Measurements from ENCODE around the gene AHSG. TPM values are rescaled to one million over a fixed set of nuclear protein-coding genes. Genes with fewer than 3 reads are reported as not detected.
"Not testable (repeated sequence)": the region's sequence is repeated elsewhere in the genome, so short reads cannot be mapped to it uniquely, and the experiment has no call there.

Gene AHSG
- total RNA-seq (1 to 10 TPM in 1 of 7 donors, under 1 TPM in 1, not detected in 5; 0.25 to 1.7 TPM), polyA plus RNA-seq (not detected)
- long read RNA-seq, donor 1: 0 reads
- long read RNA-seq, donor 2: 0 reads
- long read RNA-seq, donor 3: 0 reads

- Histone ChIP-seq H3K36me3 (no peaks in the 10 kb centered on the region), H3K27ac (no peak within 1 kb of the TSS), H3K27me3 (no peaks in the 10 kb centered on the region), H3K9me3 (no peaks in the 10 kb centered on the region), H3K4me3 (no peak within 1 kb of the TSS), H3K4me1 (ENCODE audit: insufficient read depth) (no peaks in the 10 kb centered on the region)
- TF ChIP-seq EP300 (IDR thresholded peaks at IDR 0.05) (no peak), POLR2A (IDR thresholded peaks at IDR 0.05) (no peak), CTCF (IDR thresholded peaks at IDR 0.05) (no peak)
- WGBS, 3 donors: 68 to 84% (median 72%) methylated on average over 7 of the region's 7 CpGs
- intact Hi-C loops (cut with DNase I): loop anchor here in 3 of 4 donors (10.0 kb wide), 4 partner anchors 202 to 1102 kb away; no protein-coding TSS in a partner anchor
- DNase-seq: no peak
Measured at GRCh38 chr3:186612721-186613636, at the start of gene AHSG. Gene AHSG (plus strand): TSS chr3:186613060. CDS start chr3:186613142, 82 bp downstream.

GRCh38 chr3:186564586-186564985 lies 48.3 kb upstream of the AHSG start:
- intact Hi-C loops (cut with DNase I): no loop called here
- Histone ChIP-seq H3K4me1 (ENCODE audit: insufficient read depth) (peaks cover 6% of the 10 kb centered on the region), H3K9me3 (no peaks in the 10 kb centered on the region), H3K27me3 (no peaks in the 10 kb centered on the region), H3K36me3 (no peaks in the 10 kb centered on the region), H3K27ac (no peak overlapping the region), H3K4me3 (no peak overlapping the region)
- no peak for DNase-seq
- TF ChIP-seq CTCF (IDR thresholded peaks at IDR 0.05): no peak
- no peak for TF ChIP-seq EP300 (IDR thresholded peaks at IDR 0.05)
- no peak for TF ChIP-seq POLR2A (IDR thresholded peaks at IDR 0.05)

- Histone ChIP-seq H3K36me3 (no peaks in the 10 kb centered on the region), H3K9me3 (no peaks in the 10 kb centered on the region), H3K27me3 (no peaks in the 10 kb centered on the region), H3K4me1 (ENCODE audit: insufficient read depth) (peaks cover 7% of the 10 kb centered on the region), H3K27ac (peak overlapping the region; percentile 61 to 75), H3K4me3 (peak overlapping the region; percentile 79)
- intact Hi-C loops (cut with DNase I): no loop called here
- 0 to 1% (median 0%) methylated on average over 14 of the region's 14 CpGs for WGBS, 3 donors
- DNase-seq: no peak
- TF ChIP-seq EP300 (IDR thresholded peaks at IDR 0.05) (no peak), CTCF (IDR thresholded peaks at IDR 0.05) (no peak)
Measured at GRCh38 chr3:186566772-186567071, 46.1 kb upstream of the AHSG start.

- Histone ChIP-seq H3K4me1 (ENCODE audit: insufficient read depth) (peaks cover 7% of the 10 kb centered on the region), H3K36me3 (no peaks in the 10 kb centered on the region), H3K27ac (peak within 1 kb of the TSS; percentile 61 to 75), H3K27me3 (no peaks in the 10 kb centered on the region), H3K4me3 (peak within 1 kb of the TSS; percentile 79), H3K9me3 (no peaks in the 10 kb centered on the region)
- peak; percentile 88 to 96 (median 93) for DNase-seq
- intact Hi-C loops (cut with DNase I): no loop called here
- WGBS, 3 donors: 0 to 1% (median 1%) methylated on average over 48 to 66 of the region's 66 CpGs
- TF ChIP-seq POLR2A (IDR thresholded peaks at IDR 0.05) (peak; percentile 83), EP300 (IDR thresholded peaks at IDR 0.05) (no peak)
Measured at GRCh38 chr3:186567072-186567921, 45.6 kb upstream of the AHSG start, which contains the start of gene TBCCD1. Gene TBCCD1 (minus strand): TSS chr3:186567339. CDS start chr3:186564329, 3,010 bp downstream.

- H3K4me1 ChIP-seq (ENCODE audit: insufficient read depth); intact Hi-C loops (cut with DNase I); H3K27ac ChIP-seq; H3K36me3 ChIP-seq; H3K9me3 ChIP-seq; H3K27me3 ChIP-seq: not testable (repeated sequence)
- DNase-seq: peak in 1 of 5 donors; percentile 29
- H3K4me3 ChIP-seq: peak overlapping the region; percentile 48
- 81 to 86% (median 85%) methylated on average over 11 of the region's 11 CpGs for WGBS, 3 donors
Measured at GRCh38 chr3:186569361-186569760, 43.5 kb upstream of the AHSG start.
